ENCODE results near the gene BEST3. TPM values are rescaled to one million over a fixed set of nuclear protein-coding genes. Genes with fewer than 3 reads are reported as not detected.

Gene BEST3
- total and polyA plus RNA-seq, 12 donors, result 0.27 to 3.3 (median 1.3) TPM

- DNase-seq, result no peak
- 89 to 93% (median 90%) methylated on average over 2 of the region's 2 CpGs for WGBS, 4 donors
- H3K9me3 ChIP-seq (replicated peaks in 1 of 3), result no peaks in the 10 kb centered on the region
- H3K4me3 ChIP-seq, result no peak overlapping the region
- no peaks in the 10 kb centered on the region for H3K4me1 ChIP-seq (replicated peaks in 1 of 2)
- TF ChIP-seq CTCF (IDR thresholded peaks at IDR 0.05), result no peak
- TF ChIP-seq POLR2A (IDR thresholded peaks at IDR 0.05), result no peak
- no peaks in the 10 kb centered on the region for H3K27me3 ChIP-seq
- H3K36me3 ChIP-seq (replicated peaks in 1 of 2), result no peaks in the 10 kb centered on the region
- intact Hi-C loops (cut with DNase I), result no loop called here
- H3K27ac ChIP-seq, result no peak overlapping the region
These were observed 1.0 kb downstream of the BEST3 start for GRCh38 chr12:69698054-69698453.

GRCh38 chr12:69694123-69694522, 5.0 kb downstream of the BEST3 start:
- Histone ChIP-seq H3K4me3 (no peak overlapping the region), H3K9me3 (replicated peaks in 1 of 3) (no peaks in the 10 kb centered on the region), H3K27ac (no peak overlapping the region), H3K4me1 (replicated peaks in 1 of 2) (peaks cover 0 to 19% of the 10 kb centered on the region in 2 donors), H3K27me3 (no peaks in the 10 kb centered on the region), H3K36me3 (replicated peaks in 1 of 2) (no peaks in the 10 kb centered on the region)
- DNase-seq, result peak in 1 of 7 donors; percentile 31
- TF ChIP-seq POLR2A (IDR thresholded peaks at IDR 0.05), result no peak
- TF ChIP-seq CTCF (IDR thresholded peaks at IDR 0.05), result no peak
- intact Hi-C loops (cut with DNase I), result no loop called here
- 60 to 80% (median 75%) methylated on average over 7 of the region's 7 CpGs for WGBS, 4 donors

- Histone ChIP-seq H3K36me3 (replicated peaks in 1 of 2) (no peaks in the 10 kb centered on the region), H3K27me3 (no peaks in the 10 kb centered on the region), H3K27ac (peak overlapping the region in 4 of 5 donors; percentile 42 to 89 (median 76)), H3K4me3 (no peak overlapping the region), H3K4me1 (replicated peaks in 1 of 2) (peaks cover 5 to 28% of the 10 kb centered on the region in 2 donors), H3K9me3 (replicated peaks in 1 of 3) (no peaks in the 10 kb centered on the region)
- TF ChIP-seq CTCF (IDR thresholded peaks at IDR 0.05) (no peak), POLR2A (IDR thresholded peaks at IDR 0.05) (no peak)
- 63 to 72% (median 66%) methylated on average over 2 of the region's 2 CpGs for WGBS, 4 donors
- intact Hi-C loops (cut with DNase I), result no loop called here
- DNase-seq, result no peak
These were observed 9.5 kb downstream of the BEST3 start for GRCh38 chr12:69689638-69690037.

- TF ChIP-seq CTCF (IDR thresholded peaks at IDR 0.05), result no peak
- peak in 1 of 2 donors; percentile 62 for TF ChIP-seq POLR2A (IDR thresholded peaks at IDR 0.05)
- intact Hi-C loops (cut with DNase I), result no loop called here
- Histone ChIP-seq H3K27ac (peak overlapping the region in 4 of 5 donors; percentile 42 to 89 (median 76)), H3K4me3 (peak overlapping the region in 1 of 4 donors; percentile 18), H3K9me3 (replicated peaks in 1 of 3) (no peaks in the 10 kb centered on the region), H3K36me3 (replicated peaks in 1 of 2) (no peaks in the 10 kb centered on the region), H3K4me1 (replicated peaks in 1 of 2) (peaks cover 5 to 28% of the 10 kb centered on the region in 2 donors), H3K27me3 (no peaks in the 10 kb centered on the region)
- 25 to 28% (median 27%) methylated on average over 14 of the region's 14 CpGs for WGBS, 4 donors
- peak; percentile 84 to 96 (median 92) for DNase-seq
These were observed 10.4 kb downstream of the BEST3 start for GRCh38 chr12:69688471-69689427.

Data from adrenal gland (tissue), 12 donors.